Loucy (cell line): ENCODE results near the gene SHANK3.

Experiments
- H2AFZ ChIP-seq: fragments of 200-600 bp; sonication (generic); 2 replicates; pipeline ENCODE4 v1.6.0; 2016; ENCODE audit warnings: antibody characterized with exemption, mild to moderate bottlenecking, low read length, moderate library complexity
- H3F3A ChIP-seq: fragments of 200-600 bp; 2 replicates; pipeline ENCODE4 v1.6.0; 2016; ENCODE audit warnings: antibody characterized with exemption, low read depth, mild to moderate bottlenecking
- H3K27me3 ChIP-seq: fragments of 200-600 bp; sonication (generic); 2 replicates; pipeline ENCODE4 v1.6.1; 2014; ENCODE audit warnings: low read length, mild to moderate bottlenecking; ENCODE audit not compliant: insufficient read depth, poor library complexity, severe bottlenecking
- H3K36me3 ChIP-seq: fragments of 200-600 bp; sonication (generic); 2 replicates; pipeline ENCODE4 v1.6.1; 2016; ENCODE audit warnings: low read length; ENCODE audit not compliant: insufficient read depth
- H3K4me1 ChIP-seq: fragments of 200-600 bp; sonication (generic); 2 replicates; pipeline ENCODE4 v1.5.1; 2014; ENCODE audit warnings: low read length, mild to moderate bottlenecking; ENCODE audit not compliant: insufficient read depth, poor library complexity, severe bottlenecking
- H3K4me2 ChIP-seq: fragments of 200-600 bp; sonication (generic); 2 replicates; pipeline ENCODE4 v1.6.0; 2014; ENCODE audit warnings: antibody characterized with exemption, low read length, low read depth, mild to moderate bottlenecking; ENCODE audit not compliant: poor library complexity, severe bottlenecking
- H3K4me3 ChIP-seq: fragments of 200-600 bp; sonication (generic); 2 replicates; pipeline ENCODE4 v1.5.1; 2014; ENCODE audit warnings: low read length, mild to moderate bottlenecking, mixed read lengths; ENCODE audit not compliant: poor library complexity, severe bottlenecking
- H3K79me2 ChIP-seq: fragments of 200-600 bp; sonication (generic); 2 replicates; pipeline ENCODE4 v1.6.1; 2014; ENCODE audit warnings: low read length; ENCODE audit not compliant: insufficient read depth
- H3K9ac ChIP-seq: fragments of 200-600 bp; sonication (generic); 2 replicates; pipeline ENCODE4 v1.6.0; 2014; ENCODE audit warnings: mild to moderate bottlenecking, low read depth, low read length, moderate library complexity; ENCODE audit not compliant: poor library complexity, severe bottlenecking
- H3K9me2 ChIP-seq: fragments of 200-600 bp; sonication (generic); replicated peaks from 2 replicates; pipeline ENCODE4 v1.6.1; 2016; ENCODE audit warnings: low read depth, low read length, mixed read lengths
- H3K9me3 ChIP-seq: fragments of 200-600 bp; sonication (generic); 2 replicates; pipeline ENCODE4 v1.6.1; 2014; ENCODE audit warnings: mild to moderate bottlenecking, antibody characterized with exemption, low read length, low read depth; ENCODE audit not compliant: insufficient read depth
- H4K20me1 ChIP-seq: fragments of 200-600 bp; sonication (generic); 2 replicates; pipeline ENCODE4 v1.6.0; 2014; ENCODE audit warnings: antibody characterized with exemption, low read length, mild to moderate bottlenecking; ENCODE audit not compliant: insufficient read depth, poor library complexity, severe bottlenecking
- CTCF ChIP-seq: fragments of 200-600 bp; sonication (generic); conservative IDR thresholded peaks from 2 replicates; pipeline ENCODE4 v1.5.1; 2014; ENCODE audit warnings: mild to moderate bottlenecking, antibody characterized with exemption, low read length
- EZH2phosphoT487 ChIP-seq: fragments of 200-600 bp; IDR thresholded peaks from 2 replicates; pipeline ENCODE4 v1.6.1; 2018; ENCODE audit warnings: antibody characterized with exemption, mild to moderate bottlenecking, moderate library complexity, borderline replicate concordance

The SHANK3 gene

DNA sequence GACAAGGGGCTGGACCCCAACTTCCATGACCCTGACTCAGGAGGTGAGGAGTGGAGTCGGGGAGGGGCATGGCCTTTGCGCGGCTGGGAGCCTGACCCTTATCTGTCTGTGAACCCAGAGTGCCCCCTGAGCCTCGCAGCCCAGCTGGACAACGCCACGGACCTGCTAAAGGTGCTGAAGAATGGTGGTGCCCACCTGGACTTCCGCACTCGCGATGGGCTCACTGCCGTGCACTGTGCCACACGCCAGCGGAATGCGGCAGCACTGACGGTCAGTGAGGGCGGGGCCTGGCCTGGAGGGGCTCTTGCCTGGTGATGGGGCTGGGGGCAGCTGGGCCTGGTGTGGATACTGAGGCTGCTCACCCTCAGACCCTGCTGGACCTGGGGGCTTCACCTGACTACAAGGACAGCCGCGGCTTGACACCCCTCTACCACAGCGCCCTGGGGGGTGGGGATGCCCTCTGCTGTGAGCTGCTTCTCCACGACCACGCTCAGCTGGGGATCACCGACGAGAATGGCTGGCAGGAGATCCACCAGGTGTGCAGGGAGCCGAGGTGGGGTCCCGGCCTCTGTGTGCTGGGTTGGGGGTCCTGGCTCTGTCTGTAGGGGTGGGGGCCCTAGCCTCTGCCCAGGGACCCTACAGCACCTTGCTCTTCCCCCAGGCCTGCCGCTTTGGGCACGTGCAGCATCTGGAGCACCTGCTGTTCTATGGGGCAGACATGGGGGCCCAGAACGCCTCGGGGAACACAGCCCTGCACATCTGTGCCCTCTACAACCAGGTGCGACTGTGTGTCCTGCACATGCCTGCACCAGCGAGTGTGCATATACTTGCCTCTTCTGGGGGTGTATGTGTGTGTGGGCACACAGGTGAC, 6.3 kb downstream of the SHANK3 start:
- TF ChIP-seq EZH2phosphoT487 (no peak), CTCF (no peak)
- Histone ChIP-seq H3K27me3 (no peaks in the 10 kb centered on the region), H3K4me1 (peaks cover 9% of the 10 kb centered on the region), H3K9me2 (no peaks in the 10 kb centered on the region), H3K9ac (no peak overlapping the region), H3K4me2 (no peak overlapping the region), H3F3A (no peaks in the 10 kb centered on the region), H3K4me3 (no peak overlapping the region), H3K36me3 (peaks cover 40% of the 10 kb centered on the region; the same call in 1 of the 2 replicates), H3K9me3 (no peaks in the 10 kb centered on the region), H4K20me1 (peaks cover 39% of the 10 kb centered on the region), H2AFZ (no peak overlapping the region), H3K79me2 (peaks cover 58% of the 10 kb centered on the region)

GRCh38 chr22:50683086-50683993, 10.7 kb downstream of the SHANK3 start:
- Histone ChIP-seq H4K20me1 (peaks cover 13% of the 10 kb centered on the region), H3K9ac (no peak overlapping the region), H3F3A (no peaks in the 10 kb centered on the region), H2AFZ (no peak overlapping the region), H3K4me3 (no peak overlapping the region), H3K9me3 (no peaks in the 10 kb centered on the region), H3K4me2 (no peak overlapping the region), H3K27me3 (no peaks in the 10 kb centered on the region), H3K4me1 (peaks cover 4% of the 10 kb centered on the region), H3K79me2 (peaks cover 22% of the 10 kb centered on the region; the same call in 1 of the 2 replicates), H3K9me2 (no peaks in the 10 kb centered on the region), H3K36me3 (peaks cover 31% of the 10 kb centered on the region; the same call in 1 of the 2 replicates)
- TF ChIP-seq EZH2phosphoT487 (no peak), CTCF (no peak)

DNA sequence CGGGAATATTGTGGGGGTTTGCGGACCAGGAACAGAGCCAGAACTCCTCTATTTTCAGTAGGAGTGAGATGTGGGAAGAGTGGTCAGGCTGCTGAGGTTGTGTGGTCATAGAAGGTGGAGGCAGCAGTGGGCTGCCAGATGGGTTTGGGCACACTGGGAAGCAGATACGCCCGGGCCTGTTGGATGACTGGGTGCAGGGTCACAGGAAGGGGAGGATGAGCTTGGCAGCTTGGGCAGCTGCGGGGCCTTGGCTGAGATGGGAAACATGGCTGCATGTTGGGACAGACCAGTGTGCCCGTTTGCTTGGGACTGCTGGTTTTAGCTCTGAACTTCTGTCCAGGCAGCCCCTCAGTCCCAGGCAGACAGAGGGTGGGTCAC, 11.4 kb downstream of the SHANK3 start:
- Histone ChIP-seq H3K4me1 (peaks cover 4% of the 10 kb centered on the region), H3K36me3 (peaks cover 30% of the 10 kb centered on the region; the same call in 1 of the 2 replicates), H3K79me2 (peaks cover 15% of the 10 kb centered on the region; the same call in 1 of the 2 replicates), H4K20me1 (peaks cover 6% of the 10 kb centered on the region), H3K9ac (no peak overlapping the region), H3K4me3 (no peak overlapping the region), H2AFZ (no peak overlapping the region), H3F3A (no peaks in the 10 kb centered on the region), H3K9me3 (no peaks in the 10 kb centered on the region), H3K4me2 (no peak overlapping the region), H3K27me3 (no peaks in the 10 kb centered on the region), H3K9me2 (no peaks in the 10 kb centered on the region)
- no peak for TF ChIP-seq EZH2phosphoT487
- TF ChIP-seq CTCF, result no peak
